Neural cell (in vitro differentiated cells): Measurements from ENCODE around the gene PDE4D.

Source experiments
- CTCF ChIP-seq: fragments of 450-650 bp; IDR thresholded peaks from 2 replicates; pipeline ENCODE4 v1.5.1; 2014; ENCODE audit warnings: antibody characterized with exemption, mild to moderate bottlenecking, moderate library complexity; ENCODE audit not compliant: poor library complexity, severe bottlenecking
- EP300 ChIP-seq: fragments of 450-650 bp; conservative IDR thresholded peaks from 2 replicates; pipeline ENCODE4 v1.6.1; 2014; ENCODE audit warnings: antibody characterized with exemption, mild to moderate bottlenecking, moderate library complexity; ENCODE audit not compliant: poor library complexity, severe bottlenecking
- EZH2 ChIP-seq: fragments of 200-600, 300-800 bp; shearing (Covaris generic), sonication (generic); IDR thresholded peaks from 2 replicates; pipeline ENCODE4 v1.6.1; 2014; ENCODE audit warnings: antibody characterized with exemption, low read length, borderline replicate concordance, mild to moderate bottlenecking; ENCODE audit not compliant: insufficient read depth, poor library complexity, severe bottlenecking
- POLR2AphosphoS5 ChIP-seq: IDR thresholded peaks from 2 replicates; pipeline ENCODE4 v1.6.1; 2012
- RAD21 ChIP-seq: fragments of 450-650 bp; conservative IDR thresholded peaks from 2 replicates; pipeline ENCODE4 v1.6.1; 2014; ENCODE audit warnings: antibody characterized with exemption, mild to moderate bottlenecking, moderate library complexity
- TAF1 ChIP-seq: IDR thresholded peaks from 2 replicates; pipeline ENCODE4 v1.6.1; 2012; ENCODE audit warnings: low read depth

- TF ChIP-seq CTCF (no peak), EP300 (no peak), TAF1 (no peak), EZH2 (no peak), POLR2AphosphoS5 (no peak), RAD21 (no peak)
Observed at GRCh38 chr5:59785676-59786333, 107.7 kb downstream of the PDE4D start.
